ENCODE data around the gene DZIP1L. TPM values are rescaled to one million over a fixed set of nuclear protein-coding genes. Genes with fewer than 3 reads are reported as not detected.

Gene DZIP1L
- total and polyA plus RNA-seq, 2 experiments from 2014 or later, result 10.6 to 19.5 TPM

GRCh38 chr3:138023754-138024153, 91.7 kb downstream of the DZIP1L start:
- ATAC-seq, result no peak
- H3K9me2 ChIP-seq (ENCODE audit: insufficient read depth), result no peaks in the 10 kb centered on the region
- H3K27ac ChIP-seq (ENCODE audit: low read depth), result no peak overlapping the region
- Mint-ChIP-seq H3K4me3 (no peak overlapping the region), H3K4me1 (no peaks in the 10 kb centered on the region), H3K27ac (no peak overlapping the region), H3K27me3 (ENCODE audit: insufficient read depth, low read depth, poor library complexity) (peaks cover 2% of the 10 kb centered on the region), H3K36me3 (ENCODE audit: low read depth) (no peaks in the 10 kb centered on the region; the same call in 2 of the 3 replicates), H3K9me3 (no peaks in the 10 kb centered on the region)
- H3K4me3 ChIP-seq, result no peak overlapping the region
- no peak overlapping the region for H3K4me2 ChIP-seq
- no peak for DNase-seq (ENCODE audit: low spot score)
- H3K4me1 ChIP-seq (ENCODE audit: insufficient read depth), result no peaks in the 10 kb centered on the region
- no peak overlapping the region for H2AFZ ChIP-seq
- H3K27me3 ChIP-seq (ENCODE audit: insufficient read depth), result no peaks in the 10 kb centered on the region
- no peaks in the 10 kb centered on the region for H3F3A ChIP-seq (replicated peaks; ENCODE audit: low read depth)
- TF ChIP-seq REST (IDR thresholded peaks at IDR 0.05; ENCODE audit: unreplicated experiment) (no peak), ZNF114 (CRISPR knock-in tag; IDR thresholded peaks at IDR 0.05) (no peak), JUNB (IDR thresholded peaks at IDR 0.05; ENCODE audit: unreplicated experiment) (no peak), ZNF331 (CRISPR knock-in tag; IDR thresholded peaks at IDR 0.05; ENCODE audit: low read depth) (no peak), STAT1 (IDR thresholded peaks at IDR 0.05; ENCODE audit: unreplicated experiment) (no peak), EZH2phosphoT487 (IDR thresholded peaks at IDR 0.05; ENCODE audit: unreplicated experiment) (no peak), POLR2AphosphoS5 (IDR thresholded peaks at IDR 0.05; ENCODE audit: low read depth) (no peak), ZNF462 (CRISPR knock-in tag; IDR thresholded peaks at IDR 0.05) (no peak), NANOG (IDR thresholded peaks at IDR 0.05; ENCODE audit: borderline replicate concordance) (no peak), ETS1 (IDR thresholded peaks at IDR 0.05) (no peak), CTCF (conservative IDR thresholded peaks at IDR 0.05; ENCODE audit: low read depth in 2 of 2) (no peak), EZH2 (IDR thresholded peaks at IDR 0.05; ENCODE audit: low read depth, unreplicated experiment) (no peak), CREB1 (CRISPR knock-in tag; IDR thresholded peaks at IDR 0.05; ENCODE audit: low read depth) (no peak)
- H3K36me3 ChIP-seq (ENCODE audit: insufficient read depth), result no peaks in the 10 kb centered on the region
- no peaks in the 10 kb centered on the region for H4K20me1 ChIP-seq (replicated peaks; ENCODE audit: insufficient read depth)
- H3K79me2 ChIP-seq (replicated peaks; ENCODE audit: insufficient read depth), result no peaks in the 10 kb centered on the region

All from GM23338 (cell line).